8988T (cell line): ENCODE results near the gene GPC5.
"Not testable (repeated sequence)": the region's sequence is repeated elsewhere in the genome, so short reads cannot be mapped to it uniquely, and the experiment has no call there.

Source experiments
- DNase-seq: peaks from one replicate; pipeline ENCODE4 v3.0.0; 2011

GPC5 gene

GRCh38 chr13:91398413-91399188 lies at the start of gene GPC5:
Gene GPC5 (plus strand): TSS chr13:91398621.
- DNase-seq, result peak; percentile 71

DNA sequence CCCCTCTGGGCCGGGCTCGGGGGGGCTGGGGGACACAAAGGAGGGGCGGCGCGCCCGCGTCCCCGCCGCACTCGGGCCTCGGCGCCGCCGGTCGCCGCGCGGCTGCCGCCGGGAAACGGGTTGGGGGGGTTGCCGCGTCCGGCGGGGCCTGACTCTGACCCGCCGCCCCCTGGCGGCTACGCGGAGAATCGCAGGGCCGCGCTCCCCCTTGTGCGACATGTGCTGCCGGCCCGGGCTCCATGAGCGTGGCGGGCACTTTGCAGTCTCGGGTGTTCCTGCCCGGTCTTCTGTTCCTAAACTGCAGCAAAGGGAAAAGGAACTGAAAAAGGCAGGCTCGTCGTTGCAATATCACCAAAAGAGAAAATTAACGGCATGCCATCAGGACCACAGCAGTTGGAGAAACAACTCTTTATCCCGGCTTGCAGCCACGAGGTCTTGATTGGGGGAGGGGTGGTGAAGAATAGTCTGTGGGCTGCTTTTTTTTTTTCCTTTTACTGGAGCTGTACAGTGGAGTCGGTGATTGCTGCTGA lies 49.5 kb upstream of the GPC5 start:
- peak; percentile 71 for DNase-seq

DNA sequence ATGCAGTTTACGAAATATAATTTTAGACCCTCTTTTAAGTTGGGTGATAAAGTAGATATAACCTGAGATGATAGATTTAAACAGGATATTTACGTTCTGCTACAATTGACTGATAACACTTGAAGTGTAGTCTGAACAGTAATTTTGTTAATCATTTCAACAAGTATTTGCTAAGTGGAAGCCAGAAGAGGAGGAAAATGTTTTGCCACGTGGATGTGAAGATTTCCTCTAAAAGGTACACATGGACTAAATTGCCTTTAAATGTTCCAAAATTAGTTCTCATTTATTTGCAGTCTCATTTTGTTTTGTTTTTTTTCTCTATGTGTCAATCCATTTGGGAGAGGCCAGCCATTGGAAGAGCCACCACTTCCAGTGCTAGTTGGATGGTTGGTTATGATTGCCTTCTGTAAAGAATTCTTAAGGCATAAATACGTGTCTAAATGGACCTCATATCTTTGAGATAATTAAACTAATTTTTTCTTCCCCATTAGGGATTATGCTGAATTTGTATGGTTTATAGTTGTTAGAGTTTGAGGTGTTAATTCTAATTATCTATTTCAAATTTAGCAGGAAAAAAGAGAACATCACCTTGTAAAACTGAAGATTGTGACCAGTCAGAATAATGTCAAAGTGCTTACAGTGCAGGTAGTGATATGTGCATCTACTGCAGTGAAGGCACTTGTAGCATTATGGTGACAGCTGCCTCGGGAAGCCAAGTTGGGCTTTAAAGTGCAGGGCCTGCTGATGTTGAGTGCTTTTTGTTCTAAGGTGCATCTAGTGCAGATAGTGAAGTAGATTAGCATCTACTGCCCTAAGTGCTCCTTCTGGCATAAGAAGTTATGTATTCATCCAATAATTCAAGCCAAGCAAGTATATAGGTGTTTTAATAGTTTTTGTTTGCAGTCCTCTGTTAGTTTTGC lies 48.2 kb upstream of the GPC5 start:
- no peak for DNase-seq

DNA sequence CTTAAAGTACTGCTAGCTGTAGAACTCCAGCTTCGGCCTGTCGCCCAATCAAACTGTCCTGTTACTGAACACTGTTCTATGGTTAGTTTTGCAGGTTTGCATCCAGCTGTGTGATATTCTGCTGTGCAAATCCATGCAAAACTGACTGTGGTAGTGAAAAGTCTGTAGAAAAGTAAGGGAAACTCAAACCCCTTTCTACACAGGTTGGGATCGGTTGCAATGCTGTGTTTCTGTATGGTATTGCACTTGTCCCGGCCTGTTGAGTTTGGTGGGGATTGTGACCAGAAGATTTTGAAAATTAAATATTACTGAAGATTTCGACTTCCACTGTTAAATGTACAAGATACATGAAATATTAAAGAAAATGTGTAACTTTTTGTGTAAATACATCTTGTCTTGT lies 47.3 kb upstream of the GPC5 start:
- no peak for DNase-seq

- DNase-seq, result no peak
Observed at GRCh38 chr13:91351980-91352379, 46.4 kb upstream of the GPC5 start.

DNA sequence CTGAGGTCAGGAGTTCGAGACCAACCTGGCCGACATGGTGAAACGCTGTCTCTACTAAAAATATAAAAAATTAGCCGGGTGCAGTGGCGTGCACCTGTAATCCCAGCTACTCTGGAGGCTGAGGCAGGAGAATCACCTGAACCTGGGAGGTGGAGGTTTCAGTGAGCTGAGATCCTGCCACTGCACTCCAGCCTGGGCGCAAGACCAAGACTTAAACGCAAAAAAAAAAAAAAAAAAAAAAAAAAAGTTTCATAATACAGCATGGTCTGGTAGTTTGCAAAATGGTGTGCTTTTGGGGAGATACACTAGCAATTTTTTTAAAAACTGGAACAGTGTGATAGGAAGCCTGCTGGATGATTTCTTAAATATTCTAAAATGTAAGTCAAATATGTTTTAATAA lies 45.5 kb upstream of the GPC5 start:
- DNase-seq, result not testable (repeated sequence)

- DNase-seq, result no peak
Observed at GRCh38 chr13:91353494-91353893, 44.9 kb upstream of the GPC5 start.

DNA sequence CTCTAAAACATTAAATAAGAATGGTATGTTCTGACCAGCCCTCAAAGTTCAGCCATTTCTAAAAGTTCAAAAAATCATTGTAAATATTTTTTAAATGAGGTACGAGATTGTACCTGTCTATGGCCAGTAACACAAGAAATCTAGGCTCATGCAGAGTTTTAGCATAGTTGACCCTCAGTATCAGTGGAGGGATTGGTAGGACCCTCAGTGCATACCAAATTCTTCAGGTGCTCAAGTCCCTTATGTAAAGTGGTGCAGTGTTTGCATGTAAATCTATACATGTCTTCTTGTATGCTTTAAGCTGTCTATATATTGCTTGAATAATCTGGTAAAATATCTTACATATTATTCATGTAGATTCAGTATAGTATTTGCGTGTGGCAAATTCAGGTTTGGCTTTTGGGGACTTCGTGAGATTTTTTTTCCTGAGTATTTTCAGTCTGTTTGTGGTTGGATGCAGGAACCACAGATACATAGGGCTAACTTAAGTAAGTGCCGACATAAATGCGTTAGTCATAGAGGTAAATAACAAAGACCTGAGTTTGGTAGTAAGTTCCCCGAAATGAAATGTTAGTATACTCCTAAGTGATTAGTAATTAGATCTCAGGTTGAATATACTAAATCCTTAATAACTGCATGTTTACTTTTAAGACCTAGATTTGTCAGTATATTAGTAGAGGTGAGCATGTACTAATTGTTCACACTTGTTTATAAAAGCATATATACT lies 43.2 kb upstream of the GPC5 start:
- DNase-seq, result no peak

GRCh38 chr13:91355826-91356710 lies 42.4 kb upstream of the GPC5 start:
- DNase-seq, result no peak

DNA sequence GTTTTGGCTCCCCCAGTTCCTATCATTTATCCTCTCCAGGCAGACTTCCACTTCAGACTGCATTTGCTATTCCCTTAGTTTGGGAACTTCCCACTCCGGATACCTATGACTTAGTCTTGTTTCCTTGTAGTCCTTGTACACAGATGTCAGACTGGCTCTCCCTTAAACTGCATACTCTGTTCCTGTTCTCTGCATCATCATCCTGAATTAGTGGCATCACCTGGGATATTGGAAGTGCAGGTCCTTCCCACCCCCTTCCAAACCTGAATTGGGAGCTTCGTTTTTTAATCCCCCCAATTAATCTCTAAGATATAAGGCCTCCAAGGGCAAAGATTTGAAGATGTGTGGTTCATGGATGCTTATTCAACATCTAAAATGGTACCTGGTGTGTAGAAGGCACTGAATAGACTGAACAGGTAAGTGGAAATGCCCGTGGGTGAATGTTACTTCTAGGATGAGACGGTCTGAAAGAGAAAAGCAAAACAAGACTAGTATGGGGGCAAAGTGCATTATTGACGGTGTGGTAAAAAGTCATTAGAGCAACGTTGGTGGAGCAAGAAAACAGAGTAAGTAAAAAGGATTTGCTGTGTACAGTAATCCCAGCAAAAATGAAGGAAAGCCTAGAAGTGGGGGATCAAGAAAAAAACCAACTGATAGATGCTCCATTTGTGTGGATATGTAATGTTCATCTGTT lies 41.4 kb upstream of the GPC5 start:
- DNase-seq, result no peak

DNA sequence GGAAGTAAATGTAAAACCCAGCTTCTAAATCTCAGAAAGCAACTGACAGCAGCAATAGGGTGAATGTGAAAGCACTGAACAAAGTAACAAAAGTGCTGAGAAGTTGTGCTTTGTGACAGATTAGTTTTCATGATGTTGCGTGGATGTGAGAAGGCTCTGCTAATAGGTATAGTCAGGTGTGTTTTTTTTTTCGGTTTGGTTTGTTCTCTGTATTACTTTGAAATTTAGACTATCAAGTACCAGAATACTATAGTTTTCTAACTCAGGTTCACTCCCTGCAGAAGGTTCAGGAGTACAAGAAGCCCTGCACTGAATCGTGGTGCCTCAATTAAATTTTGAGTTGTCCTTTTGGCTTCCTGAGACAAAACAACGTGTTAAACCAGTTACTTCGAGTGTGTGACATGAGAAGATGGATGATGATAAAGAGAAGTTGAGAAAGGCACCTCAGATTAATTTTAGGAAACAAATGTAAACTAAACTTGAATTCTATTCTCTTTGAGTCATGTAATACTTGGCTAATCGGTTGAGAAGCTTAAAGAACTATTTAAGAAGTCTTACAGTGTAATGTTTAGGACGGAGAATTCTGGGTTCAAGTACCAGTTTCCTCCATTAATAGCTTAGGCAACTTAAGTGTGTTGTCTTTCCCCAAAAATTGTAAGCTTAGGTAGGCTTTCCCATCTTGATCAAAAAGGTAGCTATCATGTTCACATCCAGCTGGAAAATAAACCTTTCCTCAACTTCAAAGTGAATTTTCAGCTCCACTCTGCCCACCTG lies 40.6 kb upstream of the GPC5 start:
- DNase-seq, result no peak

DNA sequence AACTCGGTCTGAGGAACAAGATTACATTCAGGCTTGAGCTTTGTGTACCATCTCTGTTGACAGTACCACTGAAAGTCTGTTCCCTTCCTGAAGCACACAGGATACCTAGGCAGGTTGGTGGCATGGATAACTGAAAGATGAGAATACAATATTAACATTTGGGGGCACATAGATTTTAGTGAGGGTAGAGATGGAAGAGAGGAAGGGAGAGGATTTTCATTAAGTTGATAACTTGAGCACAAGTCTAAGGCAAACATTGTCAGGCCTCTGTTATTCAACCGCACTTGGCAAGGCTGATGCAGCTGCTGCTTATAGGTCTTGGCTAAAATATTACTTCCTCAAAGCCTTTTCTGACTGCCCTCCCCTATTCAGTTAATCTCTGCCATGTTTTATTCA lies 40.0 kb upstream of the GPC5 start:
- DNase-seq, result no peak

- DNase-seq, result no peak
Observed at GRCh38 chr13:91359111-91359510, 39.3 kb upstream of the GPC5 start.

- no peak for DNase-seq
Observed at GRCh38 chr13:91359631-91360030, 38.8 kb upstream of the GPC5 start.

GRCh38 chr13:91360246-91360751 lies 38.1 kb upstream of the GPC5 start:
- no peak for DNase-seq

DNA sequence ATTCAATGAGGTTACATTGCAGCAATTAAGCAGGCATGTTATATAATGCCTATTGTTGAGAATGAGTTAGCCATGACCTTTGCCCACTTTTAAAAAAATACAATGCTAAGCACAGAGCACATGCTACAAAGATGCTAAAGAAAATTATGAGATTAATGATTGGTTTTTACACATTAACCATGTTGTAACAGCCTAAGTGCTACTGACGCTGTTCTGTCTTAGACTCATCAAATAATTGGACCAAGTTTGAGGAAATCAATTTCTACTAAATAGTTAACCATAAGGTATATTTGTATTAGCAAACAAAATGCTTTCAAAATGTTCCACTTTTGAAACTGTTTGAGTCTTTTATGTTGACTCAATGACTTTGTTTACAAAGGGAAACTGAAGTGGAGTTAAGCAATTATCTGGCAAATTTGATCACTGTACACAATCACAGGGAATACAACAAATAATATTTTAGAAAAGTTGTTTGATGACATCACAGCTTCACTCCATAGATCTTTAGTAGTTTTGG lies 36.6 kb upstream of the GPC5 start:
- no peak for DNase-seq

- no peak for DNase-seq
Observed at GRCh38 chr13:91362908-91363307, 35.5 kb upstream of the GPC5 start.

GRCh38 chr13:91368101-91368500 lies 30.3 kb upstream of the GPC5 start:
- DNase-seq, result no peak

GRCh38 chr13:91368676-91369440 lies 29.6 kb upstream of the GPC5 start:
- DNase-seq, result no peak
